ENCODE data around the gene SERPINB6. TPM values are rescaled to one million over a fixed set of nuclear protein-coding genes. Genes with fewer than 3 reads are reported as not detected.
A peak's percentile ranks its signal among the peaks of the same experiment; 100 is the strongest.
"Not testable (repeated sequence)": the region's sequence is repeated elsewhere in the genome, so short reads cannot be mapped to it uniquely, and the experiment has no call there.

SERPINB6 gene
- polyA plus RNA-seq, 1 of the 3 experiments (the other 2 are of a cell fraction) = 102 TPM

DNA sequence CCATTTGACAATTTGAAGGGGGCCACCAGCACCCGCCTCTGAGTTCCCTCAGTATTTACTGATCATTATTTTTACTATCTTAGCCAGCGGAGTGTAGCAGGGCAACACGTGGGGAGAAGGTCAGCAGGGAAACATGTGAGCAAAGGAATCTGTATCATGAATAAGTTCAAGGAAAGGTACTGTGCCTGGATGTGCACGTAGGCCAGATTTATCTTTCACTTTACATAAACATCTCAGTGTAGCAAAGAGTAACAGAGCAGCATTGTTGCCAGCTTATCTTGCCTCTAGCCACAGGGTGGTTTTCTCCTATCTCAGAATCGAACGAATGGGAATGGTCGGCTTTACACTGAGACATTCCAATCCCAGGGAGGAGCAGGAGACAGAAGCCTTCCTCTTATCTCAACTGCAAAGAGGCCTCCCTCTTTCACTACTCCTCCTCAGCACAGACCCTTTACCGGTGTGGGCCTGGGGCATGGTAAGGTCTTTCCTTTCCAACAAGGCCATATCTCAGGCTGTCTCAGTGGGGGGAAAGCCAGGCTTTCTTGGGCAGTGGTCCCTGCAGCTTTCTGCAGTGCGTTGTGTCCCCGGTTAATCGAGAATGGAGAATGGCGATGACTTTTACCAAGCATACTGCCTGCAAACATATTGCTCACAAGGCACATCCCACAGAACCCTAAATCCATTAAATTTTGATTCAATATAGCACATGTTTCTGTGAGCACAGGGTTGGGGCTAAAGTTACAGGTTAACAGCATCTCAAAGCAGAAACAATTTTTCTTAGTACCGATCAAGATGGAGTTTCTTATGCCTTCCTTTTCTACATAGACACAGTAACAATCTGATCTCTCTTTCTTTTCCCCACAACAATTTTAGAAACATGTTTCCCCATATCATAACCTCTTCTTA lies 45.3 kb downstream of the SERPINB6 start:
- H3K79me2 ChIP-seq (ENCODE audit: insufficient read depth); H4K20me1 ChIP-seq (ENCODE audit: insufficient read depth); H3K36me3 ChIP-seq (replicated peaks in 1 of 2; ENCODE audit: control insufficient read depth in 1 of 2, insufficient read depth in 2 of 2, low read length in 1 of 2); H3K9ac ChIP-seq; H3K27ac ChIP-seq (ENCODE audit: low read depth in 2 of 2, low read length in 1 of 2); H3K9me2 ChIP-seq; H3F3A ChIP-seq (replicated peaks; ENCODE audit: insufficient read depth); H3K4me3 ChIP-seq (ENCODE audit: low read depth in 2 of 2, low read length in 1 of 2); H3K9me3 ChIP-seq; H3K4me2 ChIP-seq; DNase-seq; H3K4me1 ChIP-seq (ENCODE audit: control insufficient read depth in 1 of 2, insufficient read depth in 2 of 2, low read depth in 1 of 2, low read length in 1 of 2); POLR2A ChIA-PET; H2AFZ ChIP-seq (ENCODE audit: low read depth); H3K27me3 ChIP-seq (ENCODE audit: insufficient read depth): not testable (repeated sequence)
- TF ChIP-seq GATA2 (CRISPR knock-in tag; IDR thresholded peaks at IDR 0.05) = peak; percentile 53
- CTCF ChIA-PET = interaction anchor here (0.8 to 11.4 kb wide), 7 partner anchors 15 to 135 kb away, joined by 3 to 261 read pairs (median 4); partner anchors contain the start of gene SERPINB1
- 66% methylated on average over 13 of the region's 13 CpGs for WGBS (ENCODE audit: low lambda C conversion rate)

DNA sequence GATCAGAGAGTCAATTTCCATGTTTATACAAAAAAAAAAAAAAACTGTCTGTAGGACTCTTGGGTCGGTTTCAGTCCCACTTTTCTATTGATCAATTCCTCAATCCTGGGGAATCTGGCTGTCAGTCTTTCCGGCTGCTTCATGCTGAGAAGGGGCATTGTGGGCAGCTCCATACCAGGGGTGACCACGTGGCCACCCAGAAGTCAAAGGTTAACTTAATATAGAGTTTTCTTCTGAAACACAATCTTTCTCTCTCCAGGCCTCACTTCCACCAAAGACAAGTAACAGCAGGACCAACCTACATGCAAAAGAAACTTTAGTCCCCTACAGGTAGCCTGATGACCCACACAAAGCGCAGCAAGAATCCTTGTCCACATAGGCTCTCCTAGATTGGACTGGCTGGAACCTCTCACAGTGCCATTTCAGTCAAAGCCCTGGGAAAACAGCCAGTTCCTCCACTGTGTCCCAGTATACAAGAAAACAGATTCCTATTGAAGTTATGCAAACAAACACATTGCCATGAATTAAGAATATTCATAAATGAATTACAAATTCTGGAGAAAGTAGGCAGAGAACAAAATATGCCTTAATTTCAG lies 49.7 kb downstream of the SERPINB6 start:
- POLR2A ChIA-PET = no interaction called here
- H3K9ac ChIP-seq = no peak overlapping the region
- H3F3A ChIP-seq (replicated peaks; ENCODE audit: insufficient read depth) = no peaks in the 10 kb centered on the region
- no peak overlapping the region for H3K4me2 ChIP-seq
- 69% methylated on average over 4 of the region's 4 CpGs for WGBS (ENCODE audit: low lambda C conversion rate)
- H2AFZ ChIP-seq (ENCODE audit: low read depth) = no peak overlapping the region
- no peaks in the 10 kb centered on the region for H4K20me1 ChIP-seq (ENCODE audit: insufficient read depth)
- no peaks in the 10 kb centered on the region for H3K9me2 ChIP-seq
- CTCF ChIA-PET = interaction anchor here (0.8 to 4.2 kb wide), 5 partner anchors 10 to 81 kb away, joined by 3 to 20 read pairs (median 6); no protein-coding TSS in a partner anchor
- no peak overlapping the region for H3K4me3 ChIP-seq (ENCODE audit: low read depth in 2 of 2, low read length in 1 of 2)
- H3K4me1 ChIP-seq (ENCODE audit: control insufficient read depth in 1 of 2, insufficient read depth in 2 of 2, low read depth in 1 of 2, low read length in 1 of 2) = peaks cover 0 to 7% of the 10 kb centered on the region in 2 experiments; a peak in 1 of 4 replicates
- H3K27me3 ChIP-seq (ENCODE audit: insufficient read depth) = no peaks in the 10 kb centered on the region
- TF ChIP-seq, protein P1, sequence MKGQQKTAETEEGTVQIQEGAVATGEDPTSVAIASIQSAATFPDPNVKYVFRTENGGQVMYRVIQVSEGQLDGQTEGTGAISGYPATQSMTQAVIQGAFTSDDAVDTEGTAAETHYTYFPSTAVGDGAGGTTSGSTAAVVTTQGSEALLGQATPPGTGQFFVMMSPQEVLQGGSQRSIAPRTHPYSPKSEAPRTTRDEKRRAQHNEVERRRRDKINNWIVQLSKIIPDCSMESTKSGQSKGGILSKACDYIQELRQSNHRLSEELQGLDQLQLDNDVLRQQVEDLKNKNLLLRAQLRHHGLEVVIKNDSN (IDR thresholded peaks at IDR 0.05; ENCODE audit: borderline replicate concordance, low read depth) = no peak
- TF ChIP-seq MXI1 (IDR thresholded peaks at IDR 0.05; ENCODE audit: low read depth, low read length) = no peak
- TF ChIP-seq RXRA (IDR thresholded peaks at IDR 0.05; ENCODE audit: borderline replicate concordance, low read depth) = no peak
- no peak for TF ChIP-seq JUND (IDR thresholded peaks at IDR 0.05)
- TF ChIP-seq, protein P2, sequence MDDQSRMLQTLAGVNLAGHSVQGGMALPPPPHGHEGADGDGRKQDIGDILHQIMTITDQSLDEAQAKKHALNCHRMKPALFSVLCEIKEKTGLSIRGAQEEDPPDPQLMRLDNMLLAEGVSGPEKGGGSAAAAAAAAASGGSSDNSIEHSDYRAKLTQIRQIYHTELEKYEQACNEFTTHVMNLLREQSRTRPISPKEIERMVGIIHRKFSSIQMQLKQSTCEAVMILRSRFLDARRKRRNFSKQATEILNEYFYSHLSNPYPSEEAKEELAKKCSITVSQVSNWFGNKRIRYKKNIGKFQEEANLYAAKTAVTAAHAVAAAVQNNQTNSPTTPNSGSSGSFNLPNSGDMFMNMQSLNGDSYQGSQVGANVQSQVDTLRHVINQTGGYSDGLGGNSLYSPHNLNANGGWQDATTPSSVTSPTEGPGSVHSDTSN (IDR thresholded peaks at IDR 0.05) = no peak
- TF ChIP-seq EZH2phosphoT487 (IDR thresholded peaks at IDR 0.05; ENCODE audit: borderline replicate concordance, low read depth) = no peak
- TF ChIP-seq GABPA (IDR thresholded peaks at IDR 0.05; ENCODE audit: low read depth) = no peak
- TF ChIP-seq RCOR1 (IDR thresholded peaks at IDR 0.05; ENCODE audit: low read length) = no peak
- no peak for TF ChIP-seq SMC3 (IDR thresholded peaks at IDR 0.05; ENCODE audit: low read depth, low read length)
- no peaks in the 10 kb centered on the region for H3K9me3 ChIP-seq
- H3K27ac ChIP-seq (ENCODE audit: low read depth in 2 of 2, low read length in 1 of 2) = no peak overlapping the region
- no peak for DNase-seq
- H3K36me3 ChIP-seq (replicated peaks in 1 of 2; ENCODE audit: control insufficient read depth in 1 of 2, insufficient read depth in 2 of 2, low read length in 1 of 2) = no peaks in the 10 kb centered on the region
- no peaks in the 10 kb centered on the region for H3K79me2 ChIP-seq (ENCODE audit: insufficient read depth)

All from SK-N-SH (cell line).